Type B pancreatic cell (in vitro differentiated cells): ENCODE data around the gene PLA2G2C. TPM values are rescaled to one million over a fixed set of nuclear protein-coding genes. Genes with fewer than 3 reads are reported as not detected.

Source experiments
- DNase-seq: peaks from one replicate; pipeline ENCODE4 v3.0.0; 2021; ENCODE audit warnings: mixed read lengths; ENCODE audit not compliant: unreplicated experiment; ENCODE audit errors: extremely low spot score
- H3K27ac Mint-ChIP-seq: 2 replicates; pipeline ENCODE4 v1.8.0; 2021; ENCODE audit warnings: mild to moderate bottlenecking, mixed read lengths
- H3K27me3 Mint-ChIP-seq: 2 replicates; pipeline ENCODE4 v1.8.0; 2021; ENCODE audit warnings: mixed read lengths
- H3K36me3 Mint-ChIP-seq: 2 replicates; pipeline ENCODE4 v1.8.0; 2021; ENCODE audit warnings: mixed read lengths
- H3K4me1 Mint-ChIP-seq: one replicate; pipeline ENCODE4 v1.8.0; 2021; ENCODE audit warnings: mixed read lengths; ENCODE audit not compliant: unreplicated experiment
- H3K4me3 Mint-ChIP-seq: 2 replicates; pipeline ENCODE4 v1.8.0; 2021; ENCODE audit warnings: mild to moderate bottlenecking, mixed read lengths
- H3K9me3 Mint-ChIP-seq: 2 replicates; pipeline ENCODE4 v1.8.0; 2021; ENCODE audit warnings: mixed read lengths
- total RNA-seq: library from RNA; stranded (reverse); gene quantifications from 2 replicates; pipeline ENCODE4 v1.2.1, GENCODE V29; 2021; ENCODE audit warnings: low replicate concordance
- TF ChIP-seq, protein P1 (sequence below): fragments of 200-600 bp; sonication (generic); conservative IDR thresholded peaks from 2 replicates; pipeline ENCODE4 v1.5.0; 2021; ENCODE audit warnings: antibody characterized with exemption, mild to moderate bottlenecking

The PLA2G2C gene
- total RNA-seq, 1 donor from 2014 or later = not detected

DNA sequence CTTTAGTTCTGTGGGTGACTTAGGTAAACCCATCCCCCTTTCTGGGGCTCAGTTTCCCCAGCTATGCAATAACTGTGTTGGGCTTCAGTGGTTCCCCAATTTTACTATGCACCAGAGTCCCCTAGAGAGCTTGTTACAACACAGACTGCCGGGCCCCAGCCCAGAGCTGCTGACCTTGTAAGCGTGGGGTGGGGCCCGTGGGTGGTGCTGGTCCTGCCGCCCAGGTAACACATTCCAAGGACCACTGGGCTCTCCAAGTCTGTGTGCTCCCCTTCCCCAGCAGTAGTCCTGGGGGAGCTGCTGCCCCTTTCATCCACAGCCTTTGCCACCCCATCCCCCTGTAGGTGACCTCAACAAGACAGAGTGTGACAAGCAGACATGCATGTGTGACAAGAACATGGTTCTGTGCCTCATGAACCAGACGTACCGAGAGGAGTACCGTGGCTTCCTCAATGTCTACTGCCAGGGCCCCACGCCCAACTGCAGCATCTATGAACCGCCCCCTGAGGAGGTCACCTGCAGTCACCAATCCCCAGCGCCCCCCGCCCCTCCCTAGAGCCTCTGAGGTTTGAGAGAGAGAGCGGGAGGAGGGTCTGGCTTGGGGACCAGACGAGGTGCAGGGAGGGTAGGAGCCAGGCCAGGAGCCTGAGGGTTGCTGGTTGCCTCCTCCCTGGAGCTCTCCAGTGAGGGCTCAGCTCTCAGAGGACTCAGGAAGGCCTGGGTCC, 38.3 kb downstream of the PLA2G2C start:
- H3K27me3 Mint-ChIP-seq = no peaks in the 10 kb centered on the region
- no peak for DNase-seq
- no peaks in the 10 kb centered on the region for H3K36me3 Mint-ChIP-seq
- H3K4me3 Mint-ChIP-seq = no peak overlapping the region
- H3K9me3 Mint-ChIP-seq = no peaks in the 10 kb centered on the region
- H3K4me1 Mint-ChIP-seq = no peaks in the 10 kb centered on the region
- no peak overlapping the region for H3K27ac Mint-ChIP-seq
- TF ChIP-seq, protein P1, sequence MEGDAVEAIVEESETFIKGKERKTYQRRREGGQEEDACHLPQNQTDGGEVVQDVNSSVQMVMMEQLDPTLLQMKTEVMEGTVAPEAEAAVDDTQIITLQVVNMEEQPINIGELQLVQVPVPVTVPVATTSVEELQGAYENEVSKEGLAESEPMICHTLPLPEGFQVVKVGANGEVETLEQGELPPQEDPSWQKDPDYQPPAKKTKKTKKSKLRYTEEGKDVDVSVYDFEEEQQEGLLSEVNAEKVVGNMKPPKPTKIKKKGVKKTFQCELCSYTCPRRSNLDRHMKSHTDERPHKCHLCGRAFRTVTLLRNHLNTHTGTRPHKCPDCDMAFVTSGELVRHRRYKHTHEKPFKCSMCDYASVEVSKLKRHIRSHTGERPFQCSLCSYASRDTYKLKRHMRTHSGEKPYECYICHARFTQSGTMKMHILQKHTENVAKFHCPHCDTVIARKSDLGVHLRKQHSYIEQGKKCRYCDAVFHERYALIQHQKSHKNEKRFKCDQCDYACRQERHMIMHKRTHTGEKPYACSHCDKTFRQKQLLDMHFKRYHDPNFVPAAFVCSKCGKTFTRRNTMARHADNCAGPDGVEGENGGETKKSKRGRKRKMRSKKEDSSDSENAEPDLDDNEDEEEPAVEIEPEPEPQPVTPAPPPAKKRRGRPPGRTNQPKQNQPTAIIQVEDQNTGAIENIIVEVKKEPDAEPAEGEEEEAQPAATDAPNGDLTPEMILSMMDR = no peak

DNA sequence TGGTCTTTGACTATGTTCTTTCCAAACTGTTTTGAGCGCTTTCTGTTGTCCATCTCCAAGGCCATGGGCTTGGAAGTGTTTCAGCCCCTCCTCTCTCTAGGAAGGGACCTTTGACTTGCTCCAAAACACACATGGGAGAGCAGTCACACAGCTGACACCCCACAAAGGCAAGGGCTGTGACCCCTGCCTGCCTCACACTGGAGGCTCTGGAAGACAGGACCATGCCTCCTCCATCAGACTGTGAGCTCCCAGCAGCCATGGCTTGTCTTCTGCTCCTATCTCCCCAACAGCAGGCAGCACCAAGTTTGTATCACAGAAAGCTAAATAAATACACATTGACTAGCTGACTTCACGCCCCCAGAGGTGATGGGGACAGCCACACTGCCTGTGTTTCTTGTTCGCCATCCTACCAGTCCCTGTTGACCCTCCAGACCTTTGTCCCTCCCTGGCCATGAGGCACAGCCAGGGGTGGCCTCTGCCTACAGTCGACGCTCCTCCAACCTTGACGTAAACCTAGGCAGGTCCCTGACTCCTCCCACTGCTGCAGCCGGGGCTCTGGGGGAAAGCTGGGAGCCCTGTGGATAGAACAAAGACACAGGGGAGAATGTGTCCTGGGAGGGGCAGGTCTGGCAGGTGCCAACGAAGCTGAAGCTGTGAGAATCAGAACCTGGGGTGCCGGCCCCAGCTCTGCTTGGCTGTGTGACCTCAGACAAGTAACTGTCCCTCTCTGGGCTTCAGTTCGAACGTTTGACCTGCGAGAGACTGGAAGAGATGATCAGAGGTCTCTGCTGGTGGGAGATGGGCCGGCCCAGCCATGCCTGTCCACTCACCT, 42.4 kb downstream of the PLA2G2C start:
- TF ChIP-seq, protein P1 = no peak
- Mint-ChIP-seq H3K36me3 (no peaks in the 10 kb centered on the region), H3K27me3 (peaks cover 9% of the 10 kb centered on the region), H3K9me3 (no peaks in the 10 kb centered on the region), H3K4me3 (no peak overlapping the region), H3K4me1 (no peaks in the 10 kb centered on the region), H3K27ac (no peak overlapping the region)
- DNase-seq = no peak

DNA sequence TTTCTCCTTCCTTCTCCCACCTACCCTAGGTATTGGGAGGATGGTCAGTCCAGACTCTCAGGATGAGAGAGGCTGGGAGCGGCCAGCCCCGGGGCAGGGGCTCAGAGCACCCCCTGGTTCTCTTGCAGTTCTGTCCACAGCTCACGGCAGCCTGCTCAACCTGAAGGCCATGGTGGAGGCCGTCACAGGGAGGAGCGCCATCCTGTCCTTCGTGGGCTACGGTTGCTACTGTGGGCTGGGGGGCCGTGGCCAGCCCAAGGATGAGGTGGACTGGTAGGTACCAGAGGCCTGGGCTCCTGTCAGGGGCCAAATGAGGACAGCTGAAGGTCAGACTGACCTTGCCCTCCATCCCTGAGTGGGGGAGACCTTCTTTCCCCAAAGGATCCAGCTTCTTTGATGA, 43.0 kb downstream of the PLA2G2C start:
- Mint-ChIP-seq H3K27ac (no peak overlapping the region), H3K4me1 (no peaks in the 10 kb centered on the region), H3K36me3 (no peaks in the 10 kb centered on the region), H3K9me3 (no peaks in the 10 kb centered on the region), H3K4me3 (no peak overlapping the region), H3K27me3 (peaks cover 9% of the 10 kb centered on the region)
- TF ChIP-seq, protein P1 = no peak
- DNase-seq = no peak

DNA sequence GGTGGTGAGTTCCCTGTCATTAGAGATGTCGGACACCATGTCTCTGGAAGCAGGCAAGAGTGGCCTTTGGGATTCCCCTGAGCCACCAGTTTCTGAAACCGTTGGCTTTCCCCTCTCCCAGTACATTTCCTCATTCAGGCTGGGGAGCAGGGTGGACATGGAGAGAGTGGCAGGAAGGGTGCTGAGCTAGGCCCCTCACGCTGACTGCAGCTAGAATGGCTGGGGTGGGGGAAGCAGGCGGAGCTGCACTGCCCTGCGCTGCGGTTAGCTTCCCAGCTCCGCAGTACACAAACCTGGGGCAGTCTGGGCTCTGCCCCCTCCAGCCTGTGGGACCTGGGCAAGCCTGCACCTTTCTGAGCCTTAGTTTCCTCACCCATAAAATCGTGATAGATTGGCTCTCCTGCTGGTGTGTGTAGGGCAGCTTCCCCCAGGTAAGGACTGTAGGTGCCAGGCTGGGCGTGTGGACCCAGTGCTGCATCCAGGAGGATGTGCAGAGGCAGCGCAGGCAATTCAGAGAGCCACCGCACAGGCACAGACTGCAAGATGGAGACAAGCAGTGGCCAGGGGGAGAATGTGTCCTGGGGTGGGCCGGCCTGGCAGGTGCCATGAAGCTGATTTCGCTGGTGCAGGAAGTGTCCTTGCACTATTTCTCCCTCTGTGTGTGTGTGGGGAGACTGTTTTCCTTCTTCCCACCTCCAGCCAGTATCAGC, 44.2 kb downstream of the PLA2G2C start:
- Mint-ChIP-seq H3K4me1 (no peaks in the 10 kb centered on the region), H3K4me3 (no peak overlapping the region), H3K9me3 (no peaks in the 10 kb centered on the region), H3K36me3 (no peaks in the 10 kb centered on the region), H3K27me3 (peaks cover 9% of the 10 kb centered on the region), H3K27ac (no peak overlapping the region)
- DNase-seq = no peak
- TF ChIP-seq, protein P1 = no peak

DNA sequence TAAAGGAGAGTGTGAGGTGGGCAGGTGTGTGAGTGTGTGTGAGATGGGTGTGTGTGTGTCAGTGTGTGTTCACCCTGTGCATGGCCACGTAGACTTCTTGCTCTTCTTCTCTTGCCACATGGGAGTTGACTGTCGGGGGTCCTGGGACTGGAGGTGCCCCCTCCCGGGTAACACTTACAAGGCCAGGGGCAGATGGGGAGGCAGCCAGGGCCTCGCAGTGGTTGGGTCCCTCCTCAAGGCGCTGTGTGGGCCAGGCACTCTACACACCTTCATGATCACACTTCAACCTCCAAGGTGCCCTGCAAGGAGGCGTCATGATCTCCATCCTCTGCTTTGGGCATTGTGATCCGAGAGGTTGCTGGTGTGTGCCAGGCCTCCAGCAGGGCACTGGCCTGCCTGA, 44.9 kb downstream of the PLA2G2C start:
- Mint-ChIP-seq H3K4me1 (no peaks in the 10 kb centered on the region), H3K9me3 (no peaks in the 10 kb centered on the region), H3K4me3 (no peak overlapping the region), H3K36me3 (no peaks in the 10 kb centered on the region), H3K27me3 (peaks cover 9% of the 10 kb centered on the region), H3K27ac (no peak overlapping the region)
- TF ChIP-seq, protein P1 = no peak
- DNase-seq = no peak
